Endothelial cell of umbilical vein (primary cell): Measurements from ENCODE around the gene DCUN1D2. TPM values are rescaled to one million over a fixed set of nuclear protein-coding genes. Genes with fewer than 3 reads are reported as not detected.

Source experiments
- BruUV-seq: library from RNA; stranded (reverse); fragments of 400-500 nt; replicated peaks from 2 replicates; lab custom pipeline; 2021; lab: Mats Ljungman, UMichigan
- CTCF ChIA-PET: fragments of 300-600, 350-600 bp; sonication (Branson Sonifier 250); formaldehyde crosslinking; loops from one replicate; lab custom pipeline; 2021; ENCODE audit warnings: antibody characterized with exemption, inconsistent platforms; lab: Charles Lee
- POLR2A ChIA-PET: fragments of 300-600, 350-600 bp; sonication (Branson Sonifier 250); formaldehyde crosslinking; loops from one replicate; lab custom pipeline; 2021; ENCODE audit warnings: antibody characterized with exemption, inconsistent platforms; lab: Charles Lee
- DNase-seq: peaks from one replicate; pipeline ENCODE4 v3.0.0-alpha.2; 2011; ENCODE audit warnings: low read depth, low spot score
- FAIRE-seq: peaks from 2 replicates; lab custom pipeline; 2011; peaks lifted over from hg19 to GRCh38; lab: Jason Lieb, UNC
- H2AFZ ChIP-seq: 2 replicates; pipeline ENCODE4 v1.6.0; 2012; ENCODE audit warnings: low read depth, low read length, control low read depth, inconsistent platforms
- H3K27ac ChIP-seq: 2 replicates; pipeline ENCODE4 v1.5.1; 2011; ENCODE audit warnings: low read depth, mild to moderate bottlenecking, control low read depth, low read length, moderate library complexity; ENCODE audit not compliant: insufficient read depth
- H3K27me3 ChIP-seq, 2 experiments: 2 replicates each; pipeline versions ENCODE4 v1.6.0 to v1.6.1; 2011; ENCODE audit warnings: low read length in 2 of 2, mixed read lengths in 1 of 2; ENCODE audit not compliant: control insufficient read depth in 2 of 2, insufficient read depth in 2 of 2
- H3K36me3 ChIP-seq, 2 experiments: 2 replicates in 1 of 2; 3 replicates in 1 of 2; pipeline ENCODE4 v1.5.1; 2011; ENCODE audit warnings: low read length in 2 of 2, mild to moderate bottlenecking in 1 of 2, moderate library complexity in 1 of 2; ENCODE audit not compliant: control insufficient read depth in 2 of 2, insufficient read depth in 2 of 2; ENCODE audit errors: extremely low read depth in 1 of 2
- H3K4me1 ChIP-seq: 3 replicates; pipeline ENCODE4 v1.5.1; 2011; ENCODE audit warnings: mild to moderate bottlenecking, low read length; ENCODE audit not compliant: control insufficient read depth, insufficient read depth; ENCODE audit errors: extremely low read depth
- H3K4me2 ChIP-seq: 2 replicates; pipeline ENCODE4 v1.6.1; 2011; ENCODE audit warnings: low read length, control low read depth, mixed read lengths; ENCODE audit not compliant: insufficient read depth
- H3K4me3 ChIP-seq, 3 experiments: fragments of 200-600 bp in 1 of 3; sonication (generic), shearing (Covaris generic) in 1 of 3; replicated peaks in 1 of 3; 2 replicates each; pipeline ENCODE4 v1.5.1; 2011 to 2016; ENCODE audit warnings: control low read depth in 3 of 3, low read length in 3 of 3, mild to moderate bottlenecking in 2 of 3, inconsistent platforms in 1 of 3, low read depth in 1 of 3, moderate library complexity in 1 of 3; ENCODE audit not compliant: insufficient read depth in 1 of 3
- H3K79me2 ChIP-seq: 2 replicates; pipeline ENCODE4 v1.6.0; 2012; ENCODE audit warnings: low read length, inconsistent platforms; ENCODE audit not compliant: control insufficient read depth, insufficient read depth
- H3K9ac ChIP-seq: replicated peaks from 2 replicates; pipeline ENCODE3; 2011; ENCODE audit warnings: low read length, control low read depth; ENCODE audit not compliant: insufficient read depth; ENCODE audit errors: extremely low read depth
- H3K9me1 ChIP-seq: replicated peaks from 3 replicates; pipeline ENCODE4 v1.6.0; 2011; ENCODE audit warnings: mild to moderate bottlenecking, low read length; ENCODE audit not compliant: control insufficient read depth, insufficient read depth; ENCODE audit errors: extremely low read depth
- H3K9me3 ChIP-seq: replicated peaks from 2 replicates; pipeline ENCODE4 v1.5.1; 2012; ENCODE audit warnings: low read length, inconsistent platforms; ENCODE audit not compliant: control insufficient read depth, insufficient read depth
- H4K20me1 ChIP-seq: replicated peaks from 2 replicates; pipeline ENCODE3; 2011; ENCODE audit warnings: mild to moderate bottlenecking, low read length; ENCODE audit not compliant: control insufficient read depth, insufficient read depth; ENCODE audit errors: extremely low read depth
- EZH2 ChIP-seq: IDR thresholded peaks from 2 replicates; pipeline ENCODE4 v1.6.1; 2012; ENCODE audit warnings: borderline replicate concordance, low read depth, mild to moderate bottlenecking, moderate library complexity, low read length, inconsistent platforms; ENCODE audit not compliant: severe bottlenecking
- GATA2 ChIP-seq: IDR thresholded peaks from 2 replicates; pipeline ENCODE4 v1.7.0; 2011; ENCODE audit warnings: low read depth, mild to moderate bottlenecking, moderate library complexity, mixed read lengths, low read length; ENCODE audit not compliant: insufficient read length, insufficient read depth
- JUN ChIP-seq: IDR thresholded peaks from 2 replicates; pipeline ENCODE4 v1.6.1; 2011; ENCODE audit warnings: borderline replicate concordance, low read depth; ENCODE audit not compliant: insufficient read length, insufficient read depth
- MYC ChIP-seq: IDR thresholded peaks from one replicate; pipeline ENCODE4 v1.6.1; 2011; ENCODE audit warnings: mild to moderate bottlenecking, low read depth, low read length
- dilution Hi-C: fragments of 300-500 bp; cut with MboI; formaldehyde crosslinking; loops from one replicate; pipeline ENCODE4 v1.15.0; 2019; ENCODE audit warnings: low sequenced_read_pairs; ENCODE audit not compliant: extremely low pct_ligation_motif_present
- intact Hi-C: fragments of 100-400 bp; cut with micrococcal nuclease; formaldehyde crosslinking; loops from one replicate; pipeline ENCODE4 v1.10.0; 2022
- polyA plus RNA-seq, 4 experiments: library from polyadenylated mRNA; depleted of rRNA in 3 of 4; stranded (reverse) in 3 of 4; unstranded in 1 of 4; fragments of >200 nt; gene quantifications; 2 replicates each; pipeline versions ENCODE4 v1.2.1 to v1.2.3, GENCODE V29; 2011 to 2012; ENCODE audit warnings: missing spikeins in 1 of 4
- total RNA-seq: library from RNA; stranded (reverse); gene quantifications from 2 replicates; pipeline ENCODE4 v1.2.3, GENCODE V29; 2021
- TF ChIP-seq, protein P1 (sequence below), 2 donors: IDR thresholded peaks; 1 replicate in 1 of 2; 2 replicates in 1 of 2; pipeline ENCODE4 v1.5.1; 2011; ENCODE audit warnings: low read length in 2 of 2, mild to moderate bottlenecking in 2 of 2, moderate library complexity in 2 of 2, control low read depth in 1 of 2, inconsistent platforms in 1 of 2, low read depth in 1 of 2; ENCODE audit not compliant: insufficient read depth in 1 of 2; ENCODE audit errors: extremely low read depth in 1 of 2

DCUN1D2 gene
- total and polyA plus RNA-seq, 2 donors (not counting 3 experiments of a cell fraction or from before 2014, with no cell fraction given), result 10.5 to 24.9 TPM

DNA sequence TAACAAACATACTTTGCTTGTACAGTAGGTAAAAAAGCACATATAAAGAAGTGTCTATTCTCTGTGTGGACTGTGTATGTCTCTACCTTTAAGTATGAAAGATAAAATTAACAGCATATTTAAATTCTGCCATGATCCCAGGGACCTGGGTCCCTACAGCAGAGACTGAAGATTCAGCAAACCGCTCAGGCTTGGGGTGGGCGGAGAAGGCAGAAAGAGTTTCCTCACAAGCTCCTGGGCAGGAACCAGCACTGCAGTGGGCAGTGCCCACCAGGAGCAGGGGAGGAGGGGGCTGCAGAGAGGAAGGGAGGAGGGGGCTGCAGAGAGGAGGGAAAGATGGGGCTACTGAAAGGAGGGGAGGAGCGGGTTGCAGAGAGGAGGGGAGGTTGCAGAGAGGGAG lies 81.9 kb downstream of the DCUN1D2 start:
- no peak overlapping the region for H3K27ac ChIP-seq
- dilution Hi-C loops (no loop called here), intact Hi-C loops (no loop called here)
- no peaks in the 10 kb centered on the region for H3K36me3 ChIP-seq
- H3K27me3 ChIP-seq, result no peaks in the 10 kb centered on the region
- H3K9me1 ChIP-seq, result no peaks in the 10 kb centered on the region
- H3K79me2 ChIP-seq, result no peaks in the 10 kb centered on the region
- H2AFZ ChIP-seq, result no peak overlapping the region
- BruUV-seq, result no TSS peak
- H3K4me2 ChIP-seq, result no peak overlapping the region
- no peak overlapping the region for H3K9ac ChIP-seq
- no peak overlapping the region for H3K4me3 ChIP-seq
- no peaks in the 10 kb centered on the region for H3K4me1 ChIP-seq
- H3K9me3 ChIP-seq, result no peaks in the 10 kb centered on the region
- DNase-seq (no peak), FAIRE-seq (no peak)
- no peaks in the 10 kb centered on the region for H4K20me1 ChIP-seq
- CTCF ChIA-PET, result interaction anchor here (1.5 kb wide), 1 partner anchor 15 kb away, joined by 4 read pairs; no protein-coding TSS in a partner anchor
- no peak for TF ChIP-seq JUN
- POLR2A ChIA-PET, result no interaction called here

DNA sequence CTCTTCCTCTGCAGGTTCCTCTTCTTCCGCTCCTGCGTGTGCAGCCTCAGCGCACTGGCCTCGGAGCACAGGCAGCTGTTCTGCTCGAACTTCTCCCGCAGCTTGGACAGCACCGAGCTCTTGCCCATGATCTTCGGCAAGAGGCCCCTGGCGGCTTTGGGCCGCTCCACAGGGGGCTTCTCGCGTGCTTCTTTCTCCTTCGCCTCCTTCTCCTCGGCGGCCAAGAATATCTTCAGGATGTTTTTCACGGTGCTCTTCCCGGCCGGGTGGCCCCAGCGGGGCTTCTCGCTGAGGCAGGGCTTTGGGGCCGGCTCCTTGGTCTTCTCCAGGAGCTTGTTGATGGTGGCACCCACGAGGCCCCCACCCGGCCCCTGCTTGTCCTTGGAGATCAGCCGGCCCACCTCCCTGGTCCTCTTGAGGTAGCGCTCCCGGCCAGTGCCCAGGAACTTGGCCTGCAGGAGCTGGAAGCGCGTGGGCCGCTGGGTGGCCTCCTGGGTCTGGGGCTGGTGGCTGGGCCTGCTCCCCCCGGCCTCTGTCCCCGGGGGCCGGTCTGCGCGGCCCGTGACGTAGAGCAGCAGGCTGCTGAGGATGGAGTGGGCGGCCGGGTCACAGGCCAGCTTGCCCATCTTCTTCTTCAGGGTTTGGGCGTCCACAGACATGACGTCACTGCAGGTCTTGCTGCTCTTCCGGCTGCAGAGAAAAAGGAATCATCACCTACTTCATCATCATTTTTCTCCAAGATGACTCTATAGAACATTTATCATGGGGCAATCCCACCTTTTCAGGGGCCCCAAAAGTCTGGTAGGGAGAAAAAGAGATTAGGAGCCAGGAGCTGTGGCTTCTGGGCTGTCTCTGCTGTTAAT lies 82.7 kb downstream of the DCUN1D2 start:
- H3K27ac ChIP-seq, result no peak overlapping the region
- no peak overlapping the region for H3K9ac ChIP-seq
- POLR2A ChIA-PET, result no interaction called here
- H3K9me1 ChIP-seq, result no peaks in the 10 kb centered on the region
- H3K4me1 ChIP-seq, result no peaks in the 10 kb centered on the region
- no peaks in the 10 kb centered on the region for H3K36me3 ChIP-seq
- H3K4me3 ChIP-seq, result no peak overlapping the region
- no peaks in the 10 kb centered on the region for H3K27me3 ChIP-seq
- H3K9me3 ChIP-seq, result no peaks in the 10 kb centered on the region
- intact Hi-C loops (no loop called here), dilution Hi-C loops (no loop called here)
- no peaks in the 10 kb centered on the region for H3K79me2 ChIP-seq
- DNase-seq, result no peak
- CTCF ChIA-PET, result interaction anchor here (1.5 kb wide), 1 partner anchor 14 kb away, joined by 4 read pairs; no protein-coding TSS in a partner anchor
- BruUV-seq, result no TSS peak
- no peaks in the 10 kb centered on the region for H4K20me1 ChIP-seq
- FAIRE-seq, result no peak
- H2AFZ ChIP-seq, result no peak overlapping the region
- TF ChIP-seq GATA2, result no peak
- TF ChIP-seq, protein P1, sequence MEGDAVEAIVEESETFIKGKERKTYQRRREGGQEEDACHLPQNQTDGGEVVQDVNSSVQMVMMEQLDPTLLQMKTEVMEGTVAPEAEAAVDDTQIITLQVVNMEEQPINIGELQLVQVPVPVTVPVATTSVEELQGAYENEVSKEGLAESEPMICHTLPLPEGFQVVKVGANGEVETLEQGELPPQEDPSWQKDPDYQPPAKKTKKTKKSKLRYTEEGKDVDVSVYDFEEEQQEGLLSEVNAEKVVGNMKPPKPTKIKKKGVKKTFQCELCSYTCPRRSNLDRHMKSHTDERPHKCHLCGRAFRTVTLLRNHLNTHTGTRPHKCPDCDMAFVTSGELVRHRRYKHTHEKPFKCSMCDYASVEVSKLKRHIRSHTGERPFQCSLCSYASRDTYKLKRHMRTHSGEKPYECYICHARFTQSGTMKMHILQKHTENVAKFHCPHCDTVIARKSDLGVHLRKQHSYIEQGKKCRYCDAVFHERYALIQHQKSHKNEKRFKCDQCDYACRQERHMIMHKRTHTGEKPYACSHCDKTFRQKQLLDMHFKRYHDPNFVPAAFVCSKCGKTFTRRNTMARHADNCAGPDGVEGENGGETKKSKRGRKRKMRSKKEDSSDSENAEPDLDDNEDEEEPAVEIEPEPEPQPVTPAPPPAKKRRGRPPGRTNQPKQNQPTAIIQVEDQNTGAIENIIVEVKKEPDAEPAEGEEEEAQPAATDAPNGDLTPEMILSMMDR (IDR thresholded peaks at IDR 0.05; ENCODE audit: extremely low read depth in 1 of 2, insufficient read depth in 1 of 2, low read depth in 1 of 2, low read length in 2 of 2), result no peak
- no peak for TF ChIP-seq MYC
- TF ChIP-seq EZH2, result no peak
- H3K4me2 ChIP-seq, result no peak overlapping the region
